ENCODE results near the gene MISP3.

MISP3 gene

GRCh38 chr19:14116525-14116917 lies 43.9 kb downstream of the MISP3 start:
- DNase-seq (ENCODE audit: low read depth), result no peak
- no peak for TF ChIP-seq CTCF (conservative IDR thresholded peaks at IDR 0.05; ENCODE audit: control insufficient read depth, insufficient read depth, low read depth, low read length)
- H3K4me3 ChIP-seq (ENCODE audit: control insufficient read depth, low read depth, low read length), result peak overlapping the region; percentile 74

GRCh38 chr19:14116918-14117578 lies 44.5 kb downstream of the MISP3 start:
- H3K4me3 ChIP-seq (ENCODE audit: control insufficient read depth, low read depth, low read length), result peak overlapping the region; percentile 74
- no peak for TF ChIP-seq CTCF (conservative IDR thresholded peaks at IDR 0.05; ENCODE audit: control insufficient read depth, insufficient read depth, low read depth, low read length)
- no peak for DNase-seq (ENCODE audit: low read depth)

- no peak for TF ChIP-seq CTCF (conservative IDR thresholded peaks at IDR 0.05; ENCODE audit: control insufficient read depth, insufficient read depth, low read depth, low read length)
Measured at GRCh38 chr19:14117668-14118164, 45.1 kb downstream of the MISP3 start, which contains the start of gene PRKACA. Gene PRKACA, minus strand, starts transcription at chr19:14117762. Its CDS starts 215 bp downstream, at chr19:14117547.

GRCh38 chr19:14118165-14119051 lies 45.8 kb downstream of the MISP3 start:
- H3K4me3 ChIP-seq (ENCODE audit: control insufficient read depth, low read depth, low read length), result peak overlapping the region; percentile 46
- DNase-seq (ENCODE audit: low read depth), result peak; percentile 78
- TF ChIP-seq CTCF (conservative IDR thresholded peaks at IDR 0.05; ENCODE audit: control insufficient read depth, insufficient read depth, low read depth, low read length), result no peak

More at GRCh38 chr19:14117668-14118164, 45.1 kb downstream of the MISP3 start, which contains the start of gene PRKACA:
- DNase-seq (ENCODE audit: low read depth), result peak; percentile 98
- H3K4me3 ChIP-seq (ENCODE audit: control insufficient read depth, low read depth, low read length), result peak within 1 kb of the TSS; percentile 74

- no peak for TF ChIP-seq CTCF (conservative IDR thresholded peaks at IDR 0.05; ENCODE audit: control insufficient read depth, insufficient read depth, low read depth, low read length)
- no peak overlapping the region for H3K4me3 ChIP-seq (ENCODE audit: control insufficient read depth, low read depth, low read length)
- DNase-seq (ENCODE audit: low read depth), result no peak
Measured at GRCh38 chr19:14119146-14119545, 46.6 kb downstream of the MISP3 start.

- no peak overlapping the region for H3K4me3 ChIP-seq (ENCODE audit: control insufficient read depth, low read depth, low read length)
- TF ChIP-seq CTCF (conservative IDR thresholded peaks at IDR 0.05; ENCODE audit: control insufficient read depth, insufficient read depth, low read depth, low read length), result no peak
- DNase-seq (ENCODE audit: low read depth), result no peak
Measured at GRCh38 chr19:14119644-14120496, 47.3 kb downstream of the MISP3 start.

Measured in fibroblast of mammary gland (primary cell).